SK-N-MC (cell line): ENCODE results near the gene MLYCD.

Source experiments
- EZH2 ChIP-seq: fragments of 200-600 bp; sonication (generic); IDR thresholded peaks from one replicate; pipeline ENCODE4 v1.6.1; 2017; ENCODE audit warnings: antibody characterized with exemption
- FOXP2 ChIP-seq: optimal IDR thresholded peaks from 2 replicates; pipeline ENCODE3; 2011; ENCODE audit warnings: mild to moderate bottlenecking, moderate library complexity; ENCODE audit not compliant: insufficient read depth; ENCODE audit errors: extremely low read length, control extremely low read depth

DNA sequence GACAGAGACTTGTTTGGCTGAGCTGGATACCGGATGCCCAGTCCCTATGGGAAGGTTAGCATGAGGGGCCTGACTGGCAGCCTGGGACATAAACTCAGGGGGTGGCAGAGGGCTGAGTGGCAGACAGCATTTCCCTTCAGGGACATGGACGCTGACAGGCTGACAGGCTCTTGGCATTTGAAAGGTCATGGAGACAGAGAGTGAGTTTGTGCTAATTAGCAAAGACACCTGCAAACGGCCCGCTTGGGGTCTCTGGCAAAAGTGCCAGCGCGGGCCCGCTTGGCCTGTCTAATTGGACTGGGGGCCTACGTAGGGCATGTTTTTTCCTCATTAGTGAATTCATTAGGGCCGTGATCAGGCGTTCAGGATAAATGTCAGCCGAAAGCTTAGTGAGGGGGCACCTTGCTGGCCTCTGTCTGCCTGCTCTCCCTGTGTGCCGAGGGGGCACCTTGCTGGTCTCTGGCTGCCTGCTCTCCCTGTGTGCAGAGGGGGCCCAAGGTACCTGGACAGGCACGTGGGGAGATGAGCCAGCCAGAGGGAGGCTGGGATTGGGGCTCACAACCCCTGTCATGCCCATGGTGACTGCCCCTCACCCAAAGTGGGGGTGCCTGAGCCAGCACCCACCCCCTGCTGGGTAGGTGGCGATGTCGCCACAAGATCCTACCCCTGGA, 76.8 kb downstream of the MLYCD start:
- no peak for TF ChIP-seq EZH2
- TF ChIP-seq FOXP2, result no peak
